IMR-90 (cell line): Measurements from ENCODE around the gene PAFAH1B2.

ENCODE experiments used
- CEBPB ChIP-seq: IDR thresholded peaks from 2 replicates; pipeline ENCODE4 v1.6.1; 2012; ENCODE audit warnings: low read depth, low read length, improper control_type of control experiment
- MAFK ChIP-seq: IDR thresholded peaks from 2 replicates; pipeline ENCODE4 v1.6.1; 2012; ENCODE audit warnings: low read depth, low read length, improper control_type of control experiment
- POLR2A ChIP-seq: IDR thresholded peaks from 2 replicates; pipeline ENCODE4 v1.6.1; 2012; ENCODE audit warnings: mild to moderate bottlenecking, low read depth, low read length
- RAD21 ChIP-seq: IDR thresholded peaks from 2 replicates; pipeline ENCODE4 v1.6.1; 2012; ENCODE audit warnings: low read length, improper control_type of control experiment
- SMC3 ChIP-seq: fragments of 150-350 bp; IDR thresholded peaks from 2 replicates; pipeline ENCODE4 v1.6.1; 2016; ENCODE audit warnings: low read depth, mild to moderate bottlenecking, antibody characterized with exemption, low read length, moderate library complexity
- USF2 ChIP-seq: fragments of 150-350 bp; IDR thresholded peaks from 2 replicates; pipeline ENCODE4 v1.6.1; 2017; ENCODE audit warnings: mild to moderate bottlenecking, antibody characterized with exemption, low read length, low read depth
- TF ChIP-seq, protein P1 (sequence below): conservative IDR thresholded peaks from 2 replicates; pipeline ENCODE4 v1.5.1; 2012; ENCODE audit warnings: mild to moderate bottlenecking, low read depth, low read length, improper control_type of control experiment

DNA sequence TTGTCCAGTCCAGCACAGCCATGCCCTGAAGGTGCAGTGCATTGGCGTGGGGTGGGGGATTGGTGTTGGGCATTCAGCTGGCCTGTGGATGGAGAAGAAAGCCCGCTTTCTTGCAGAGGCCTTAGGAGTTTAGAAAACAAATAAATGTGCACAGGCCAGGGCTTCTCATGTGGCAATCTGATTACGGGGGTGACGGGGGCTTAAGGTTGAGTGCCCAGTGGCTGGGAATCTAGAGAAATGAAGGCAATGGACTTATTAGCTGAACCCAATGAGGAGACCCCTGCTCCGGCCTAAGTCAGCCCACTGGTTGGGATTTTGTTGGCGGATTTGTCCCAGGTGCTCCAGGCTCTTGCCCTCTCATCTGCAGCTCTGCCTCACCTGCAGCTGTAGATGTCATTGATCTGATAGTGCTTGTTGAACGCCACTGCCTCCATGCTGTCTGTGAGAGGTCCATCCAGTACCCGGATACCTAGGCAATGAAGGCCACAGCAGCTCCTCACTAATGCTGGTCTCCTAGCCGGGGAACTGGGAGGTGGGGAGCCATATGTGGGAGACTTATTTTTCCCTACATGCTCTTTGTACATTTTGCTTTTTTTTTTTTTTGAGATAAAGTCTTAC is 81.6 kb downstream of the PAFAH1B2 start:
- TF ChIP-seq, protein P1, sequence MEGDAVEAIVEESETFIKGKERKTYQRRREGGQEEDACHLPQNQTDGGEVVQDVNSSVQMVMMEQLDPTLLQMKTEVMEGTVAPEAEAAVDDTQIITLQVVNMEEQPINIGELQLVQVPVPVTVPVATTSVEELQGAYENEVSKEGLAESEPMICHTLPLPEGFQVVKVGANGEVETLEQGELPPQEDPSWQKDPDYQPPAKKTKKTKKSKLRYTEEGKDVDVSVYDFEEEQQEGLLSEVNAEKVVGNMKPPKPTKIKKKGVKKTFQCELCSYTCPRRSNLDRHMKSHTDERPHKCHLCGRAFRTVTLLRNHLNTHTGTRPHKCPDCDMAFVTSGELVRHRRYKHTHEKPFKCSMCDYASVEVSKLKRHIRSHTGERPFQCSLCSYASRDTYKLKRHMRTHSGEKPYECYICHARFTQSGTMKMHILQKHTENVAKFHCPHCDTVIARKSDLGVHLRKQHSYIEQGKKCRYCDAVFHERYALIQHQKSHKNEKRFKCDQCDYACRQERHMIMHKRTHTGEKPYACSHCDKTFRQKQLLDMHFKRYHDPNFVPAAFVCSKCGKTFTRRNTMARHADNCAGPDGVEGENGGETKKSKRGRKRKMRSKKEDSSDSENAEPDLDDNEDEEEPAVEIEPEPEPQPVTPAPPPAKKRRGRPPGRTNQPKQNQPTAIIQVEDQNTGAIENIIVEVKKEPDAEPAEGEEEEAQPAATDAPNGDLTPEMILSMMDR = no peak
- TF ChIP-seq POLR2A (no peak), USF2 (no peak), SMC3 (no peak), MAFK (no peak), RAD21 (no peak), CEBPB (no peak)
